ENCODE data around the gene EIF6.
A peak's percentile ranks its signal among the peaks of the same experiment; 100 is the strongest.
"Not testable (repeated sequence)": the region's sequence is repeated elsewhere in the genome, so short reads cannot be mapped to it uniquely, and the experiment has no call there.

The EIF6 gene

GRCh38 chr20:35320396-35321126 lies 36.0 kb upstream of the EIF6 start:
- peaks cover 5% of the 10 kb centered on the region; the same call in 1 of the 2 replicates for H3K36me3 ChIP-seq (ENCODE audit: insufficient read depth, low read depth, low read length)
- H3K27me3 ChIP-seq (ENCODE audit: insufficient read depth, low read length), result no peaks in the 10 kb centered on the region
- no peak overlapping the region for H3K9ac ChIP-seq (ENCODE audit: low read depth, low read length)
- no peak overlapping the region for H3K27ac ChIP-seq (ENCODE audit: low read length)
- no peaks in the 10 kb centered on the region for H3K9me3 ChIP-seq (ENCODE audit: insufficient read depth, low read depth, low read length)
- peaks cover 18% of the 10 kb centered on the region for H3K4me1 ChIP-seq (ENCODE audit: insufficient read depth, low read length)
- no peak overlapping the region for H3K4me3 ChIP-seq (ENCODE audit: low read length)

GRCh38 chr20:35319871-35320197 lies 35.3 kb upstream of the EIF6 start:
- peaks cover 3% of the 10 kb centered on the region; the same call in 1 of the 2 replicates for H3K36me3 ChIP-seq (ENCODE audit: insufficient read depth, low read depth, low read length)
- H3K4me1 ChIP-seq (ENCODE audit: insufficient read depth, low read length), result peaks cover 22% of the 10 kb centered on the region
- no peak overlapping the region for H3K27ac ChIP-seq (ENCODE audit: low read length)
- no peak overlapping the region for H3K9ac ChIP-seq (ENCODE audit: low read depth, low read length)
- H3K9me3 ChIP-seq (ENCODE audit: insufficient read depth, low read depth, low read length), result no peaks in the 10 kb centered on the region
- no peaks in the 10 kb centered on the region for H3K27me3 ChIP-seq (ENCODE audit: insufficient read depth, low read length)
- no peak overlapping the region for H3K4me3 ChIP-seq (ENCODE audit: low read length)

- Histone ChIP-seq H3K36me3 (ENCODE audit: insufficient read depth, low read depth, low read length) (peaks cover 6% of the 10 kb centered on the region; the same call in 1 of the 2 replicates), H3K27me3 (ENCODE audit: insufficient read depth, low read length) (no peaks in the 10 kb centered on the region), H3K27ac (ENCODE audit: low read length) (no peak overlapping the region), H3K4me3 (ENCODE audit: low read length) (no peak overlapping the region), H3K9me3 (ENCODE audit: insufficient read depth, low read depth, low read length) (no peaks in the 10 kb centered on the region), H3K9ac (ENCODE audit: low read depth, low read length) (no peak overlapping the region), H3K4me1 (ENCODE audit: insufficient read depth, low read length) (peaks cover 23% of the 10 kb centered on the region)
These were observed 34.8 kb upstream of the EIF6 start for GRCh38 chr20:35319192-35319870.

- H3K27me3 ChIP-seq (ENCODE audit: insufficient read depth, low read length), result no peaks in the 10 kb centered on the region
- H3K9me3 ChIP-seq (ENCODE audit: insufficient read depth, low read depth, low read length), result no peaks in the 10 kb centered on the region
- no peak overlapping the region for H3K4me3 ChIP-seq (ENCODE audit: low read length)
- H3K27ac ChIP-seq (ENCODE audit: low read length), result no peak overlapping the region
- H3K9ac ChIP-seq (ENCODE audit: low read depth, low read length), result no peak overlapping the region
- peaks cover 8% of the 10 kb centered on the region; the same call in 1 of the 2 replicates for H3K36me3 ChIP-seq (ENCODE audit: insufficient read depth, low read depth, low read length)
- peaks cover 23% of the 10 kb centered on the region for H3K4me1 ChIP-seq (ENCODE audit: insufficient read depth, low read length)
These were observed 34.1 kb upstream of the EIF6 start for GRCh38 chr20:35318502-35319157.

GRCh38 chr20:35317416-35318210 lies 33.0 kb upstream of the EIF6 start:
- no peak overlapping the region for H3K27ac ChIP-seq (ENCODE audit: low read length)
- no peak overlapping the region for H3K4me3 ChIP-seq (ENCODE audit: low read length)
- no peaks in the 10 kb centered on the region for H3K27me3 ChIP-seq (ENCODE audit: insufficient read depth, low read length)
- H3K4me1 ChIP-seq (ENCODE audit: insufficient read depth, low read length), result peaks cover 26% of the 10 kb centered on the region
- no peak overlapping the region for H3K9ac ChIP-seq (ENCODE audit: low read depth, low read length)
- no peaks in the 10 kb centered on the region for H3K9me3 ChIP-seq (ENCODE audit: insufficient read depth, low read depth, low read length)
- peaks cover 8% of the 10 kb centered on the region; the same call in 1 of the 2 replicates for H3K36me3 ChIP-seq (ENCODE audit: insufficient read depth, low read depth, low read length)

GRCh38 chr20:35316086-35316485 lies 31.5 kb upstream of the EIF6 start:
- Histone ChIP-seq H3K27ac (ENCODE audit: low read length) (no peak overlapping the region), H3K4me1 (ENCODE audit: insufficient read depth, low read length) (peaks cover 38% of the 10 kb centered on the region), H3K9ac (ENCODE audit: low read depth, low read length) (no peak overlapping the region), H3K4me3 (ENCODE audit: low read length) (no peak overlapping the region), H3K27me3 (ENCODE audit: insufficient read depth, low read length) (no peaks in the 10 kb centered on the region), H3K9me3 (ENCODE audit: insufficient read depth, low read depth, low read length) (no peaks in the 10 kb centered on the region), H3K36me3 (ENCODE audit: insufficient read depth, low read depth, low read length) (peaks cover 8% of the 10 kb centered on the region; the same call in 1 of the 2 replicates)

- not testable (repeated sequence) for H3K27me3 ChIP-seq (ENCODE audit: insufficient read depth, low read length); H3K9me3 ChIP-seq (ENCODE audit: insufficient read depth, low read depth, low read length); H3K9ac ChIP-seq (ENCODE audit: low read depth, low read length); H3K4me3 ChIP-seq (ENCODE audit: low read length); H3K27ac ChIP-seq (ENCODE audit: low read length); H3K36me3 ChIP-seq (ENCODE audit: insufficient read depth, low read depth, low read length)
- H3K4me1 ChIP-seq (ENCODE audit: insufficient read depth, low read length), result peaks cover 33% of the 10 kb centered on the region
These were observed 31.1 kb upstream of the EIF6 start for GRCh38 chr20:35315632-35316020.

- H3K36me3 ChIP-seq (ENCODE audit: insufficient read depth, low read depth, low read length), result peaks cover 8% of the 10 kb centered on the region; the same call in 1 of the 2 replicates
- H3K9ac ChIP-seq (ENCODE audit: low read depth, low read length), result no peak overlapping the region
- no peaks in the 10 kb centered on the region for H3K9me3 ChIP-seq (ENCODE audit: insufficient read depth, low read depth, low read length)
- H3K27me3 ChIP-seq (ENCODE audit: insufficient read depth, low read length), result no peaks in the 10 kb centered on the region
- H3K4me3 ChIP-seq (ENCODE audit: low read length), result no peak overlapping the region
- H3K4me1 ChIP-seq (ENCODE audit: insufficient read depth, low read length), result peaks cover 27% of the 10 kb centered on the region
- no peak overlapping the region for H3K27ac ChIP-seq (ENCODE audit: low read length)
These were observed 30.5 kb upstream of the EIF6 start for GRCh38 chr20:35314816-35315631.

- no peak overlapping the region for H3K27ac ChIP-seq (ENCODE audit: low read length)
- H3K9ac ChIP-seq (ENCODE audit: low read depth, low read length), result no peak overlapping the region
- peaks cover 8% of the 10 kb centered on the region; the same call in 1 of the 2 replicates for H3K36me3 ChIP-seq (ENCODE audit: insufficient read depth, low read depth, low read length)
- no peak overlapping the region for H3K4me3 ChIP-seq (ENCODE audit: low read length)
- no peaks in the 10 kb centered on the region for H3K27me3 ChIP-seq (ENCODE audit: insufficient read depth, low read length)
- no peaks in the 10 kb centered on the region for H3K9me3 ChIP-seq (ENCODE audit: insufficient read depth, low read depth, low read length)
- peaks cover 19% of the 10 kb centered on the region for H3K4me1 ChIP-seq (ENCODE audit: insufficient read depth, low read length)
These were observed 27.7 kb upstream of the EIF6 start for GRCh38 chr20:35312318-35312717.

- Histone ChIP-seq H3K9me3 (ENCODE audit: insufficient read depth, low read depth, low read length) (no peaks in the 10 kb centered on the region), H3K36me3 (ENCODE audit: insufficient read depth, low read depth, low read length) (peaks cover 8% of the 10 kb centered on the region; the same call in 1 of the 2 replicates), H3K9ac (ENCODE audit: low read depth, low read length) (no peak overlapping the region), H3K4me1 (ENCODE audit: insufficient read depth, low read length) (peaks cover 19% of the 10 kb centered on the region), H3K27me3 (ENCODE audit: insufficient read depth, low read length) (no peaks in the 10 kb centered on the region), H3K4me3 (ENCODE audit: low read length) (no peak overlapping the region), H3K27ac (ENCODE audit: low read length) (peak overlapping the region; percentile 34)
These were observed 27.2 kb upstream of the EIF6 start for GRCh38 chr20:35311822-35312221.

- peaks cover 10% of the 10 kb centered on the region for H3K36me3 ChIP-seq (ENCODE audit: insufficient read depth, low read depth, low read length)
- no peaks in the 10 kb centered on the region for H3K27me3 ChIP-seq (ENCODE audit: insufficient read depth, low read length)
- H3K4me1 ChIP-seq (ENCODE audit: insufficient read depth, low read length), result peaks cover 19% of the 10 kb centered on the region
- H3K9me3 ChIP-seq (ENCODE audit: insufficient read depth, low read depth, low read length), result no peaks in the 10 kb centered on the region
- no peak overlapping the region for H3K4me3 ChIP-seq (ENCODE audit: low read length)
- peak overlapping the region; percentile 34 for H3K27ac ChIP-seq (ENCODE audit: low read length)
- H3K9ac ChIP-seq (ENCODE audit: low read depth, low read length), result no peak overlapping the region
These were observed 26.8 kb upstream of the EIF6 start for GRCh38 chr20:35311409-35311808.
